Measurements from ENCODE around the gene COL21A1. TPM values are rescaled to one million over a fixed set of nuclear protein-coding genes. Genes with fewer than 3 reads are reported as not detected.

COL21A1 gene
- total RNA-seq (2014; rRNA removed; shearing (Covaris generic); ENCODE audit: low replicate concordance): not detected in 2 replicates

DNA sequence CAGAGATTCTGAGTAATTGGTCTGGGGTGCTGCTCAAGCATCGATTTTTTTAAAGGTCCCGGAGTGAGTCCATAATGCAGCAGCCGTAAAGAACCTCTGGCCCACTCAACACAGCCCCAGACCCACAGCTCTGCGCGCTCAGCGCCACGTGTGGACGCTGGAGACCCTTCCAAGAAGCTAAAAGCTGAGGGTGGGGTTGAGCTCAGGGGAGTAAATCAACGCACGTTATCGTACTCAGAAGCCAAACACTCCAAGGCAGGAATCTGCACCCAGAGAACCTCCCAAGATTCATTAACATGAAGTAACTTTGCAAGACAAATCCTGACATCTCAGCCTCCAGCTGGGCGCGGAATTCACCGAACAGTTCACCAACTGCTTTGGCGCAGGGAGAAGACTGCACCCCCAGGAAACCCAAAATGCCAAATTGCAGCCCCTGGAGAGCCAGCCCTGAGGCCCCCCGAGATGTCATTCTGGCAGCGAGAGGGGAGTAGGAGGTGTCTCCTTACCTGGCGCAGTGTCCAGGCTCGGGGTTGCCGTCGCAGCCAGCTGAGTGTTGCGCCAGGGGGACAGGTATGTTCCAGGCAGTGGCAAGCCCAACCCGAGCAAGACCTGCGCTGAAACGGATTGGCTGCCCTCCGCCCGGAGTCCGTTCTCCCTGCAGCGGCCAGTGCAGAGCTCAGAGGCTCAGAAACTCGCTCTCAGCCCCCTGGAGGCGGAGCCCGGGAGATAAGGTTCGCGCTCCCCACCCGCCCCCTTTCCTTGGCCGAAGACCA lies at the start of gene COL21A1:
Gene COL21A1 (minus strand): TSS at position 700 of the 773 bp plus-strand sequence. CDS start 64,962 bp downstream, outside the sequence.
- Histone ChIP-seq H3K4me2 (ENCODE audit: low read depth, low read length, poor library complexity, severe bottlenecking) (no peak within 1 kb of the TSS), H2AFZ (ENCODE audit: low read length) (no peak within 1 kb of the TSS)

DNA sequence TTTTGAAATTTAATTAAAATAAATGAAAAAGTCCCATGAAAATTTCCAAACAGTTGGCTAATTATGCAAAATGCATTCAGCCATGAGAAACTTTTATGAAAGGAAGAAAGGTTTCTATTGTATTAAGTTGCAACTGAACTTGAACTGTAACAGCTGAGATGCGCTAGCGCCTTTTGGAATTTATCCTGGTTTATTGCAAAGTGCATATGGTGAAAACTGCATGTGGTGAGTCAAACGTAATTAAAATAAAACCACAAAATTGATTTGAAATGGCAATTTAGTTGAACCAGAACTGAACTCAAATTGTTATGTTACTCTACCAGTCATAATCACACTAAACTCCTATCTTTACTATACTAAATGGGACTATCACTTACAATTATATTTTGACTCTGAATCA lies 46.4 kb upstream of the COL21A1 start:
- H3K27ac ChIP-seq (ENCODE audit: low read length): no peak overlapping the region
- peaks cover 4% of the 10 kb centered on the region; the same call in 1 of the 2 replicates for H3K4me1 ChIP-seq (ENCODE audit: low read length)
- H3K36me3 ChIP-seq (ENCODE audit: insufficient read depth, low read length): no peaks in the 10 kb centered on the region
- H3K4me2 ChIP-seq (ENCODE audit: low read depth, low read length, poor library complexity, severe bottlenecking): no peak overlapping the region
- H2AFZ ChIP-seq (ENCODE audit: low read length): no peak overlapping the region
- no peaks in the 10 kb centered on the region for H3K9me3 ChIP-seq (ENCODE audit: low read length)
- H3K9ac ChIP-seq (ENCODE audit: low read length): no peak overlapping the region
- H3K79me2 ChIP-seq (ENCODE audit: low read length): no peaks in the 10 kb centered on the region
- no peaks in the 10 kb centered on the region for H3K27me3 ChIP-seq (ENCODE audit: low read length)
- H3K9me2 ChIP-seq (replicated peaks; ENCODE audit: insufficient read depth, low read length): no peaks in the 10 kb centered on the region
- DNase-seq: no peak
- H4K20me1 ChIP-seq (ENCODE audit: insufficient read depth, low read depth, low read length): no peaks in the 10 kb centered on the region
- no peak overlapping the region for H3K4me3 ChIP-seq (ENCODE audit: low read length)

More for the DNA sequence above, at the start of gene COL21A1:
- Histone ChIP-seq H3K79me2 (ENCODE audit: low read length) (no peaks in the 10 kb centered on the region), H3K4me1 (ENCODE audit: low read length) (peaks cover 14% of the 10 kb centered on the region), H3K4me3 (ENCODE audit: low read length) (no peak within 1 kb of the TSS), H3K9me2 (replicated peaks; ENCODE audit: insufficient read depth, low read length) (no peaks in the 10 kb centered on the region), H3K36me3 (ENCODE audit: insufficient read depth, low read length) (no peaks in the 10 kb centered on the region), H3K27ac (ENCODE audit: low read length) (no peak within 1 kb of the TSS), H3K27me3 (ENCODE audit: low read length) (no peaks in the 10 kb centered on the region), H4K20me1 (ENCODE audit: insufficient read depth, low read depth, low read length) (no peaks in the 10 kb centered on the region), H3K9me3 (ENCODE audit: low read length) (no peaks in the 10 kb centered on the region), H3K9ac (ENCODE audit: low read length) (no peak within 1 kb of the TSS)
- no peak for DNase-seq

DNA sequence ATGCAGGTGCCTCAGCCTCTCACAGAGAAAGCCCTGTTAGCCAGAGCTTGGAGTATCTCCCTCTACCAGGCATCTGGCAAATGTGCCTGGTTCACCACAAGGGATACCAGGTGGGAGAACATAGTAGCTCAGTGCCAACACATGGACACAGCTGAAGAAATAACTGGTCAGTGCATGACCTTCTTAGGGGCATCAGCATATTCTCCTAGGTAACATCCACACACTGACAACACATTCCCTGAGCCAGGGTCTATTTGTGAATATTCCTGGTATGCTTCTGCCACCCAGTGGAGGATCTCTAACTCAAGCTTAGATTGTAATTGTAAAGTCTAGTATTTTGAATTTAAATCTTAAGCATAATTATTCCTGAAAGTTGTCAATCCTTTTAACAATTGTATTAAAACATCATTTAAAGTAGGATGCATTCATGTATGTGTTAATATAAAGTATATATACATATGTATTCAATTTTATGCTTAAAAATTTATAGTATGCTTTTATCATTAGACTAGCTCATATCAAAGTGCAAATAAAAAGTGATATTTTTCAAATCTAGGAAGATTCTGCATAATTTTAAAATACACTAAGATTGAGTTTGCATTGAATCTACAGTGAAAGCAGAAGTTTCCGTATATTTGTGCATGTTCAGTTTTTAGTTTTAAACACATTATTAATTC lies 45.3 kb upstream of the COL21A1 start:
- no peak overlapping the region for H3K4me3 ChIP-seq (ENCODE audit: low read length)
- DNase-seq: peak; percentile 69
- H3K9me2 ChIP-seq (replicated peaks; ENCODE audit: insufficient read depth, low read length): no peaks in the 10 kb centered on the region
- no peaks in the 10 kb centered on the region for H3K27me3 ChIP-seq (ENCODE audit: low read length)
- no peaks in the 10 kb centered on the region for H3K79me2 ChIP-seq (ENCODE audit: low read length)
- H3K9me3 ChIP-seq (ENCODE audit: low read length): no peaks in the 10 kb centered on the region
- peaks cover 4% of the 10 kb centered on the region; the same call in 1 of the 2 replicates for H3K4me1 ChIP-seq (ENCODE audit: low read length)
- H3K4me2 ChIP-seq (ENCODE audit: low read depth, low read length, poor library complexity, severe bottlenecking): no peak overlapping the region
- no peaks in the 10 kb centered on the region for H3K36me3 ChIP-seq (ENCODE audit: insufficient read depth, low read length)
- H4K20me1 ChIP-seq (ENCODE audit: insufficient read depth, low read depth, low read length): no peaks in the 10 kb centered on the region
- no peak overlapping the region for H3K9ac ChIP-seq (ENCODE audit: low read length)
- H3K27ac ChIP-seq (ENCODE audit: low read length): no peak overlapping the region
- no peak overlapping the region for H2AFZ ChIP-seq (ENCODE audit: low read length)

DNA sequence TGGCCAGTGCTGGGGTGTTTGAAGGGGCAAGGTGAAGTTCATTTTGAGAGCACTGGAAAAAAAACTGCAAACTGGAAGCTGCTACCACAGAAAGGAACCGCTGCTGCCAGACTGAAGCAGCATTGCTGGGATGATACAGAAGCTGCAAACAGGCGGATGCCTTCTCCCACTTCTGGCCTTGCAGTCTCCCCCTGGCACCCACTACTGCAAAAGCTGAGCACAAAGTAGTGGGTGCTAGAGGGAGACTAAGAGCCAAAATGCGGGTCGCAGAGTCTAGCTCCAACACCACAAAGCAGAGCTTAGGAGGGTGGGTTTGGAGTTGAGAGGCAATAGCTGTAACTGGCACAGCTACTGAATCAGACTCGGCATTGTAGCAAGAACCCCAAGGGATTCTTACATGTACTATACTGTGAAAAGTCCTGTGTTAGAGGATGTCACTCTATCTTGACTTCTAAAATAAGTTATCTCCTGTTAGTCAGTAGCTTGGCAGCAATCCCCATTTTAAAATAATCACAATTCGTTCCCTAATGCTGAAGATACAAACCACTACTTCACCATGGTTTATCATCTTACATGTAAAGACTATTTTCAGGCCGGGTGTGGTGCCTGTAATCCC lies 44.0 kb upstream of the COL21A1 start:
- Histone ChIP-seq H3K4me2 (ENCODE audit: low read depth, low read length, poor library complexity, severe bottlenecking) (no peak overlapping the region), H2AFZ (ENCODE audit: low read length) (no peak overlapping the region)
- no peak for DNase-seq

DNA sequence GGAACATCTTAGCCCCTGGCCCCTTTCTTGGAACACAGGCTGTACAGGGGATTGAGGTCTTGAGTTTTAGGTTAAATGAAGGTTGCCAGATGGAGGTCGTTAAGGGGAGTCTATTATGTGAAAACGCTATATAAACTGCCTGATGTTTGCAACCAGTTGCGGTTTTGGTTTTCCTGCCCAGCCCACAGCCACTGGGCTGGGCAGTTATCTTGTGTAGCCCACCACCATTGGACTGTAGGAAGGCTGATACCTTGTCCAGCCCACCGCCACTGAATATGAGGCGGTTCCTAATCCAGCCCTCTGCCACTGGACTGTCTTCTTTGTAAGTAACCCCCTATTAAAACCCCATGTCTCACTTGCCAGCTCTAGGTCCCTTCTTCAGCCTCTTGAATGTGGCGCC lies 42.3 kb upstream of the COL21A1 start:
- Histone ChIP-seq H3K4me2 (ENCODE audit: low read depth, low read length, poor library complexity, severe bottlenecking) (no peak overlapping the region), H3K4me1 (ENCODE audit: low read length) (peaks cover 4% of the 10 kb centered on the region; the same call in 1 of the 2 replicates), H3K9ac (ENCODE audit: low read length) (no peak overlapping the region), H2AFZ (ENCODE audit: low read length) (no peak overlapping the region), H3K9me2 (replicated peaks; ENCODE audit: insufficient read depth, low read length) (no peaks in the 10 kb centered on the region), H3K79me2 (ENCODE audit: low read length) (no peaks in the 10 kb centered on the region), H3K36me3 (ENCODE audit: insufficient read depth, low read length) (no peaks in the 10 kb centered on the region), H3K27me3 (ENCODE audit: low read length) (no peaks in the 10 kb centered on the region), H3K9me3 (ENCODE audit: low read length) (no peaks in the 10 kb centered on the region), H3K4me3 (ENCODE audit: low read length) (no peak overlapping the region), H4K20me1 (ENCODE audit: insufficient read depth, low read depth, low read length) (no peaks in the 10 kb centered on the region), H3K27ac (ENCODE audit: low read length) (no peak overlapping the region)
- DNase-seq: no peak

More for the DNA sequence above, 44.0 kb upstream of the COL21A1 start:
- H3K4me1 ChIP-seq (ENCODE audit: low read length): peaks cover 4% of the 10 kb centered on the region; the same call in 1 of the 2 replicates
- no peaks in the 10 kb centered on the region for H3K79me2 ChIP-seq (ENCODE audit: low read length)
- no peak overlapping the region for H3K27ac ChIP-seq (ENCODE audit: low read length)
- H3K9me2 ChIP-seq (replicated peaks; ENCODE audit: insufficient read depth, low read length): no peaks in the 10 kb centered on the region
- no peaks in the 10 kb centered on the region for H3K9me3 ChIP-seq (ENCODE audit: low read length)
- no peak overlapping the region for H3K9ac ChIP-seq (ENCODE audit: low read length)
- H4K20me1 ChIP-seq (ENCODE audit: insufficient read depth, low read depth, low read length): no peaks in the 10 kb centered on the region
- H3K36me3 ChIP-seq (ENCODE audit: insufficient read depth, low read length): no peaks in the 10 kb centered on the region
- H3K4me3 ChIP-seq (ENCODE audit: low read length): no peak overlapping the region
- no peaks in the 10 kb centered on the region for H3K27me3 ChIP-seq (ENCODE audit: low read length)

DNA sequence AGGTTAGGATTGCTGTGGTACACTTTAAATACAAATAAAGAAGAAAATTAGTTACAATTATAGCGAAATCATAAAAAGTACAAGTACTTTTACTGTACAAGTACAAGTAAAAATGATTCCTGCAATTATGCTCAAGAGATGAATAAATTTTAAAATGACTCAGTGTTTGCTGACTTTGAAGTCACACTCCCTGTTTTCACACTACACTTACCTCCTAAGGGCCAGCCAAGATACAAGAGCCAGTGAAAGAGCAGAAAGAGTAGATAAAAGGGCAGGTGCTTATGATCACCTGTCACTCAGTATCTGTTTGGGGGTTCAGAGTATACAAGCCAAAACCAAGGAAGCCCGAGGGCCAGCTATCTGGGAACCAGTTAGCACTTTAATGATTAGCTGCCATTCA lies 41.0 kb upstream of the COL21A1 start:
- H3K9me2 ChIP-seq (replicated peaks; ENCODE audit: insufficient read depth, low read length): no peaks in the 10 kb centered on the region
- no peaks in the 10 kb centered on the region for H3K27me3 ChIP-seq (ENCODE audit: low read length)
- peaks cover 4% of the 10 kb centered on the region; the same call in 1 of the 2 replicates for H3K4me1 ChIP-seq (ENCODE audit: low read length)
- no peak overlapping the region for H3K4me3 ChIP-seq (ENCODE audit: low read length)
- no peaks in the 10 kb centered on the region for H3K9me3 ChIP-seq (ENCODE audit: low read length)
- no peak overlapping the region for H3K27ac ChIP-seq (ENCODE audit: low read length)
- no peak overlapping the region for H3K4me2 ChIP-seq (ENCODE audit: low read depth, low read length, poor library complexity, severe bottlenecking)
- DNase-seq: no peak
- no peaks in the 10 kb centered on the region for H3K36me3 ChIP-seq (ENCODE audit: insufficient read depth, low read length)
- no peaks in the 10 kb centered on the region for H4K20me1 ChIP-seq (ENCODE audit: insufficient read depth, low read depth, low read length)
- no peaks in the 10 kb centered on the region for H3K79me2 ChIP-seq (ENCODE audit: low read length)
- H3K9ac ChIP-seq (ENCODE audit: low read length): no peak overlapping the region
- H2AFZ ChIP-seq (ENCODE audit: low read length): no peak overlapping the region

DNA sequence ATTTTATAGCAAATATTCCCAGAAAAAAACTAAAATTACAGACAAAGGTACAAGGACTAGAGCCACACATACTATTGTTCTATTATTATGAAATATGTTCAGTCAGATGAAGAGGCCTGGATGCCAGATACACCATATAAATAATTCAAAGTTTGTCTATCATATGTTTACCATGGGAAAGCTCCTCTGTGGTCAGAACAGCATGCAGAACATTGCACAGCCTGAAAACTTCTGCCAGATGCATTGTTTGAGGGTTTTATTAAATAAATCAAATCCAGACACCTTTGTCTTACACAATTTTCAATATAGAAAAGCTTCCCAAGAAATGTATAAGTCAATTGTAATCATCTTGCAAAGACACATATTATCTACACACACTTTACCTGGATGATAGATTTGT lies 35.0 kb upstream of the COL21A1 start:
- Histone ChIP-seq H3K4me3 (ENCODE audit: low read length) (no peak overlapping the region), H3K27ac (ENCODE audit: low read length) (no peak overlapping the region), H3K36me3 (ENCODE audit: insufficient read depth, low read length) (no peaks in the 10 kb centered on the region), H3K79me2 (ENCODE audit: low read length) (no peaks in the 10 kb centered on the region), H2AFZ (ENCODE audit: low read length) (no peak overlapping the region), H3K4me1 (ENCODE audit: low read length) (no peaks in the 10 kb centered on the region), H3K9ac (ENCODE audit: low read length) (no peak overlapping the region), H3K27me3 (ENCODE audit: low read length) (no peaks in the 10 kb centered on the region), H3K4me2 (ENCODE audit: low read depth, low read length, poor library complexity, severe bottlenecking) (no peak overlapping the region), H3K9me2 (replicated peaks; ENCODE audit: insufficient read depth, low read length) (no peaks in the 10 kb centered on the region), H4K20me1 (ENCODE audit: insufficient read depth, low read depth, low read length) (no peaks in the 10 kb centered on the region), H3K9me3 (ENCODE audit: low read length) (no peaks in the 10 kb centered on the region)
- no peak for DNase-seq

DNA sequence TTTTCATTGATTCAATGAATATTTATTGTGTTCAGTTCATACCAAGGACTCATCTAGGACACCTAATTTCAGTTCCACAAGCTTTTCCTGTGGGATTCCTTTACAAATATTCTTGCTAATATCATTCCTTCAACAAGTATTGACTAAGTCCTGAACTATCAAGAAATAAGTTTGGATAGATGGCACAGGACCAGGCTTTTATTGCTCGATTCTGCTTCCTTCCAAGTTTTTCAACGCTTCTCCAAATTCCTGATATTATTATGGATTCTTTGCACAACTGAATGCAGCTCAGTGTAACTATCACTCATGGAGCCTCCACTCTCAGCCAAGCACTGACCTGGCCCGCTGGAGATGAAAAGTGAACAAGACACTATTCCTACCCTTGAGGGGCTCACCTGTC lies 32.7 kb upstream of the COL21A1 start:
- no peak overlapping the region for H3K4me2 ChIP-seq (ENCODE audit: low read depth, low read length, poor library complexity, severe bottlenecking)
- no peaks in the 10 kb centered on the region for H3K27me3 ChIP-seq (ENCODE audit: low read length)
- no peaks in the 10 kb centered on the region for H3K9me3 ChIP-seq (ENCODE audit: low read length)
- DNase-seq: no peak
- no peaks in the 10 kb centered on the region for H3K9me2 ChIP-seq (replicated peaks; ENCODE audit: insufficient read depth, low read length)
- no peak overlapping the region for H3K9ac ChIP-seq (ENCODE audit: low read length)
- no peaks in the 10 kb centered on the region for H3K79me2 ChIP-seq (ENCODE audit: low read length)
- no peak overlapping the region for H2AFZ ChIP-seq (ENCODE audit: low read length)
- no peaks in the 10 kb centered on the region for H3K36me3 ChIP-seq (ENCODE audit: insufficient read depth, low read length)
- H3K4me1 ChIP-seq (ENCODE audit: low read length): no peaks in the 10 kb centered on the region
- H4K20me1 ChIP-seq (ENCODE audit: insufficient read depth, low read depth, low read length): no peaks in the 10 kb centered on the region
- H3K27ac ChIP-seq (ENCODE audit: low read length): no peak overlapping the region
- H3K4me3 ChIP-seq (ENCODE audit: low read length): no peak overlapping the region
